Loucy (cell line): Measurements from ENCODE around the gene BACH2.

Experiments
- EZH2phosphoT487 ChIP-seq: fragments of 200-600 bp; IDR thresholded peaks from 2 replicates; pipeline ENCODE4 v1.6.1; 2018; ENCODE audit warnings: antibody characterized with exemption, mild to moderate bottlenecking, moderate library complexity, borderline replicate concordance
- TF ChIP-seq, protein P1 (sequence below): fragments of 200-600 bp; sonication (generic); conservative IDR thresholded peaks from 2 replicates; pipeline ENCODE4 v1.5.1; 2014; ENCODE audit warnings: mild to moderate bottlenecking, antibody characterized with exemption, low read length

DNA sequence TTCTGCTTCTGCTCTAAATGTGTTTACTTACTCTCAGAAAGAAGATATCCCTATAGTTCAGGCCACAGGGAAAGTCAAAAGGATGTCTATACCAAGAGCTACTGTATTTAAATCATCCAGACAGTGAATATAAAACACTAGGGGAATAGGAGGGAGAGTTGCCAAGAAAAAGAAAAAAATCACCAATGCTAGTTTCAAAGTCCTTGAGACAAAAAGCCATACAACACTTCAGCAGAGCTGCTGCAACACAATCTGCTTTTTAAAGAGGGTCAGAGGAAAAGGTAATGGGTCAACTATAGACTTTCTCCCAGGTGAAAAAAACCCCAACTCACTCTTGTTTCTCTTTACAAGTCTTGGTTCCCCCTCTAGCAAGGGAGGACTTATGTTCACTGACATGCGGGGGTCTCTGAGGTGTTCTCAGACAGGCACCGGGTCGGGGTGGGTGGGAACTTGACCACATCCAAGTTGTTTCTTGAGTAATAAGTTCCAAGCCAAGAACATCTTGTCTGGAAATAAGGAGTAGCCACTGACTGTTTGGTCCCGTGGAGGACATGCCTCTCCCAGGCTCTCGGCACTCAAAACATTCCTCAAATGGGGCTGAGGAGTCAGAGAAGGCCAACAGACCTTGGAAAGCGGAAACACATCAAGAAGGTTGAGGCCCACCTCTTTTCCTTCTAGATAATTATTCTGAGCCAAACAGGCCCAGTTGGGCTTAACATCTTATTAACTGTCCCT is 354.7 kb downstream of the BACH2 start:
- TF ChIP-seq, protein P1, sequence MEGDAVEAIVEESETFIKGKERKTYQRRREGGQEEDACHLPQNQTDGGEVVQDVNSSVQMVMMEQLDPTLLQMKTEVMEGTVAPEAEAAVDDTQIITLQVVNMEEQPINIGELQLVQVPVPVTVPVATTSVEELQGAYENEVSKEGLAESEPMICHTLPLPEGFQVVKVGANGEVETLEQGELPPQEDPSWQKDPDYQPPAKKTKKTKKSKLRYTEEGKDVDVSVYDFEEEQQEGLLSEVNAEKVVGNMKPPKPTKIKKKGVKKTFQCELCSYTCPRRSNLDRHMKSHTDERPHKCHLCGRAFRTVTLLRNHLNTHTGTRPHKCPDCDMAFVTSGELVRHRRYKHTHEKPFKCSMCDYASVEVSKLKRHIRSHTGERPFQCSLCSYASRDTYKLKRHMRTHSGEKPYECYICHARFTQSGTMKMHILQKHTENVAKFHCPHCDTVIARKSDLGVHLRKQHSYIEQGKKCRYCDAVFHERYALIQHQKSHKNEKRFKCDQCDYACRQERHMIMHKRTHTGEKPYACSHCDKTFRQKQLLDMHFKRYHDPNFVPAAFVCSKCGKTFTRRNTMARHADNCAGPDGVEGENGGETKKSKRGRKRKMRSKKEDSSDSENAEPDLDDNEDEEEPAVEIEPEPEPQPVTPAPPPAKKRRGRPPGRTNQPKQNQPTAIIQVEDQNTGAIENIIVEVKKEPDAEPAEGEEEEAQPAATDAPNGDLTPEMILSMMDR, result no peak
- TF ChIP-seq EZH2phosphoT487, result no peak
